HepG2 (cell line): Measurements from ENCODE around the gene PGAP3. TPM values are rescaled to one million over a fixed set of nuclear protein-coding genes. Genes with fewer than 3 reads are reported as not detected.
A peak's percentile ranks its signal among the peaks of the same experiment; 100 is the strongest.

Experiments
- ATF4 ChIP-seq, 2 experiments: fragments of 450-650 bp in 1 of 2; sonication (generic) in 1 of 2; formaldehyde crosslinking; IDR thresholded peaks; 2 replicates each; pipeline versions ENCODE4 v1.5.0 to v1.8.0; 2020 to 2022; ENCODE audit warnings: mild to moderate bottlenecking in 1 of 2, missing genetic modification reagents in 1 of 2
- ATF6 ChIP-seq: sonication (generic); formaldehyde crosslinking; conservative IDR thresholded peaks from 2 replicates; pipeline ENCODE4 v1.4.0; 2020; ENCODE audit warnings: missing genetic modification reagents
- CBX2 ChIP-seq, 2 experiments: fragments of 200-600 bp in 1 of 2; sonication (generic); formaldehyde crosslinking in 1 of 2; IDR thresholded peaks; 2 replicates each; pipeline versions ENCODE4 v1.7.0 to v1.8.1; 2018 to 2022; ENCODE audit warnings: low read depth in 2 of 2, low read length in 1 of 2, mild to moderate bottlenecking in 1 of 2, missing genetic modification reagents in 1 of 2
- CREB1 ChIP-seq, 2 experiments: fragments of 450-650 bp in 1 of 2; IDR thresholded peaks; 2 replicates each; pipeline ENCODE4 v1.6.1; 2016 to 2017; ENCODE audit warnings: control low read depth in 1 of 2, mild to moderate bottlenecking in 1 of 2, missing compliant biosample characterization in 1 of 2, missing genetic modification characterization in 1 of 2
- DBP ChIP-seq: sonication (generic); formaldehyde crosslinking; IDR thresholded peaks from 2 replicates; pipeline ENCODE4 v1.4.0; 2020; ENCODE audit warnings: missing genetic modification reagents; ENCODE audit errors: not compliant biosample characterization
- GATAD2A ChIP-seq: IDR thresholded peaks from 2 replicates; pipeline ENCODE4 v1.6.1; 2016
- HNF1A ChIP-seq, 2 experiments: sonication (generic) in 1 of 2; formaldehyde crosslinking in 1 of 2; IDR thresholded peaks; 2 replicates each; pipeline versions ENCODE4 v1.4.0 to v1.6.1; 2016 to 2020; ENCODE audit warnings: borderline replicate concordance in 1 of 2, low read depth in 1 of 2, mild to moderate bottlenecking in 1 of 2, missing genetic modification reagents in 1 of 2
- IRX3 ChIP-seq: sonication (generic); formaldehyde crosslinking; IDR thresholded peaks from 2 replicates; pipeline ENCODE4 v1.8.1; 2023; ENCODE audit warnings: mild to moderate bottlenecking, low read depth, missing genetic modification reagents, borderline replicate concordance
- KDM3A ChIP-seq: IDR thresholded peaks from 2 replicates; pipeline ENCODE4 v1.6.1; 2018; ENCODE audit warnings: low read depth, missing compliant biosample characterization
- PHF8 ChIP-seq: sonication (generic); formaldehyde crosslinking; IDR thresholded peaks from 2 replicates; pipeline ENCODE4 v1.5.0; 2020; ENCODE audit warnings: missing genetic modification reagents
- RBM22 ChIP-seq: fragments of 200-400 bp; formaldehyde crosslinking; optimal IDR thresholded peaks from 2 replicates; pipeline ENCODE3; 2017; ENCODE audit warnings: mild to moderate bottlenecking, low read length, moderate library complexity
- TBX2 ChIP-seq: sonication (generic); formaldehyde crosslinking; IDR thresholded peaks from 2 replicates; pipeline ENCODE4 v1.5.0; 2020; ENCODE audit warnings: missing genetic modification reagents, mild to moderate bottlenecking, borderline replicate concordance
- ZNF720 ChIP-seq: sonication (generic); formaldehyde crosslinking; IDR thresholded peaks from 2 replicates; pipeline ENCODE4 v1.4.0; 2020; ENCODE audit warnings: missing genetic modification reagents
- ZNF770 ChIP-seq: sonication (generic); formaldehyde crosslinking; IDR thresholded peaks from 2 replicates; pipeline ENCODE4 v1.5.0; 2020; ENCODE audit warnings: mild to moderate bottlenecking, missing genetic modification reagents
- ZSCAN22 ChIP-seq: sonication (generic); formaldehyde crosslinking; IDR thresholded peaks from 2 replicates; pipeline ENCODE4 v1.4.0; 2020; ENCODE audit warnings: mild to moderate bottlenecking, missing genetic modification reagents
- polyA plus RNA-seq, 8 experiments: library from polyadenylated mRNA; depleted of rRNA in 3 of 8; stranded (reverse) in 7 of 8; unstranded in 1 of 8; fragments of >200 nt; fragmentation: Illumina TruSeq in 4 of 8; extraction: Trizol in 4 of 8; gene quantifications; 2 replicates each; pipeline versions ENCODE4 v1.2.1 to v1.2.3, GENCODE V29; 2011 to 2016; ENCODE audit warnings: low read depth in 4 of 8, missing spikeins in 1 of 8, mixed read lengths in 1 of 8; ENCODE audit not compliant: insufficient read depth in 1 of 8
- total RNA-seq, 5 experiments: library from RNA; depleted of rRNA; stranded (reverse); fragments of >200 nt; fragmentation: Illumina TruSeq; extraction: Trizol; gene quantifications; 2 replicates each; pipeline ENCODE4 v1.2.3, GENCODE V29; 2016; ENCODE audit warnings: low read depth in 1 of 5

The PGAP3 gene
- total and polyA plus RNA-seq, 2 of the 13 experiments (the other 11 are each of a cell fraction or from before 2014, with no cell fraction given): 11.9 to 14.6 TPM

GRCh38 chr17:39702901-39703893, 15.3 kb upstream of the PGAP3 start (continued):
- TF ChIP-seq HNF1A (IDR thresholded peaks at IDR 0.05; ENCODE audit: low read depth) (peak; percentile 29; the same call in 1 of the 2 replicates), HNF1A (CRISPR knock-in tag; IDR thresholded peaks at IDR 0.05; ENCODE audit: borderline replicate concordance) (peak; percentile 62; the same call in 1 of the 2 replicates), CBX2 (IDR thresholded peaks at IDR 0.05; ENCODE audit: low read depth, low read length) (no peak), CBX2 (CRISPR knock-in tag; IDR thresholded peaks at IDR 0.05; ENCODE audit: low read depth) (no peak), ATF6 (CRISPR knock-in tag) (no peak), CREB1 (IDR thresholded peaks at IDR 0.05) (peak; percentile 80), CREB1 (CRISPR knock-in tag; IDR thresholded peaks at IDR 0.05) (peak; percentile 75), RBM22 (no peak), ZNF720 (no peak), TBX2 (peak; percentile 91), DBP (CRISPR knock-in tag) (no peak), ZNF770 (CRISPR knock-in tag) (0 out of 2 replicates have a peak, but pooled peaks have one; percentile 47), KDM3A (0 out of 2 replicates have a peak, but pooled peaks have one; percentile 10), IRX3 (CRISPR knock-in tag) (0 out of 2 replicates have a peak, but pooled peaks have one; percentile 48), PHF8 (0 out of 2 replicates have a peak, but pooled peaks have one; percentile 13), GATAD2A (CRISPR knock-in tag) (peak; percentile 85), ATF4 (CRISPR knock-in tag; IDR thresholded peaks at IDR 0.05) (peak in 1 of 2 experiments; percentile 92; a peak in 2 of 4 replicates), ZSCAN22 (CRISPR knock-in tag) (peak; percentile 45; the same call in 1 of the 2 replicates)
